ENCODE data around the gene ATG4B.

DNA sequence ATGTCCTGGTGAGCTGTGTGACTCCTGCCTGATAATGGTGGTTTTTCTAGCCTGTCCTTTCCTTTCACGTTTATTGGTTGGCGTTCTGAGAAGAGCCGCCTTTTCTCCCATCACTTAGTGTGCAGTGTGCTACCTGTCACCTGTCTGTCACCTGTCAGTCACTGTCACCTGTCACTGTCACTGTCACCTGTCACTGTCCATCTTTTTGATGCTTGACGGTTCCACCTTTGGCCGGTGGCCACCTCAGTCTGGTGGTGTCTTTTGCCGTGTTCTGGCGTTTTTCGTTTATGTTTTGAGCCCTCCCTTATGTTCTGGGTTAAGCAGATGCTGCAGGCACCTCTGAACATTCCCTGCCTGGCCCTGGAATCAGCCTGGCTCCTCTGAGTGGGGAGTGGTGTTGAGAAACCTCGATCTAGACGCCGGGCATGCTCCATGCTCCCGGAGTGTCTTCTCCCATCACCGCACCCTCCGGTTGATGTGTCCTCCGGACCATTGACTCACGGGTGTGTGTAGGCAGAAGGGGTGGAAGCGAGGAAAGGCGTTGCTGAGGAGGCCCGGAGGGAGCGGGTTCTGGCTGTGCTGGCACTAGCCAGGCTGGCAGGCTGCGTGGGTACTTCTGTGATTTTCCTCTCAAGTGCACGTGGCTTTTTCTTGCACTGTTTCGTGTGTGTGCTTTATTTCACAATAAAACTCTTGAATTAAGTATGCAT lies 28.4 kb downstream of the ATG4B start:
- no peak for TF ChIP-seq CREB1 (CRISPR knock-in tag; IDR thresholded peaks at IDR 0.05)
- TF ChIP-seq TP53 (CRISPR knock-in tag; IDR thresholded peaks at IDR 0.05), result no peak
- TF ChIP-seq, protein P1, sequence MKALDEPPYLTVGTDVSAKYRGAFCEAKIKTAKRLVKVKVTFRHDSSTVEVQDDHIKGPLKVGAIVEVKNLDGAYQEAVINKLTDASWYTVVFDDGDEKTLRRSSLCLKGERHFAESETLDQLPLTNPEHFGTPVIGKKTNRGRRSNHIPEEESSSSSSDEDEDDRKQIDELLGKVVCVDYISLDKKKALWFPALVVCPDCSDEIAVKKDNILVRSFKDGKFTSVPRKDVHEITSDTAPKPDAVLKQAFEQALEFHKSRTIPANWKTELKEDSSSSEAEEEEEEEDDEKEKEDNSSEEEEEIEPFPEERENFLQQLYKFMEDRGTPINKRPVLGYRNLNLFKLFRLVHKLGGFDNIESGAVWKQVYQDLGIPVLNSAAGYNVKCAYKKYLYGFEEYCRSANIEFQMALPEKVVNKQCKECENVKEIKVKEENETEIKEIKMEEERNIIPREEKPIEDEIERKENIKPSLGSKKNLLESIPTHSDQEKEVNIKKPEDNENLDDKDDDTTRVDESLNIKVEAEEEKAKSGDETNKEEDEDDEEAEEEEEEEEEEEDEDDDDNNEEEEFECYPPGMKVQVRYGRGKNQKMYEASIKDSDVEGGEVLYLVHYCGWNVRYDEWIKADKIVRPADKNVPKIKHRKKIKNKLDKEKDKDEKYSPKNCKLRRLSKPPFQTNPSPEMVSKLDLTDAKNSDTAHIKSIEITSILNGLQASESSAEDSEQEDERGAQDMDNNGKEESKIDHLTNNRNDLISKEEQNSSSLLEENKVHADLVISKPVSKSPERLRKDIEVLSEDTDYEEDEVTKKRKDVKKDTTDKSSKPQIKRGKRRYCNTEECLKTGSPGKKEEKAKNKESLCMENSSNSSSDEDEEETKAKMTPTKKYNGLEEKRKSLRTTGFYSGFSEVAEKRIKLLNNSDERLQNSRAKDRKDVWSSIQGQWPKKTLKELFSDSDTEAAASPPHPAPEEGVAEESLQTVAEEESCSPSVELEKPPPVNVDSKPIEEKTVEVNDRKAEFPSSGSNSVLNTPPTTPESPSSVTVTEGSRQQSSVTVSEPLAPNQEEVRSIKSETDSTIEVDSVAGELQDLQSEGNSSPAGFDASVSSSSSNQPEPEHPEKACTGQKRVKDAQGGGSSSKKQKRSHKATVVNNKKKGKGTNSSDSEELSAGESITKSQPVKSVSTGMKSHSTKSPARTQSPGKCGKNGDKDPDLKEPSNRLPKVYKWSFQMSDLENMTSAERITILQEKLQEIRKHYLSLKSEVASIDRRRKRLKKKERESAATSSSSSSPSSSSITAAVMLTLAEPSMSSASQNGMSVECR (CRISPR knock-in tag; IDR thresholded peaks at IDR 0.05; ENCODE audit: borderline replicate concordance), result no peak
- TF ChIP-seq, protein P2, sequence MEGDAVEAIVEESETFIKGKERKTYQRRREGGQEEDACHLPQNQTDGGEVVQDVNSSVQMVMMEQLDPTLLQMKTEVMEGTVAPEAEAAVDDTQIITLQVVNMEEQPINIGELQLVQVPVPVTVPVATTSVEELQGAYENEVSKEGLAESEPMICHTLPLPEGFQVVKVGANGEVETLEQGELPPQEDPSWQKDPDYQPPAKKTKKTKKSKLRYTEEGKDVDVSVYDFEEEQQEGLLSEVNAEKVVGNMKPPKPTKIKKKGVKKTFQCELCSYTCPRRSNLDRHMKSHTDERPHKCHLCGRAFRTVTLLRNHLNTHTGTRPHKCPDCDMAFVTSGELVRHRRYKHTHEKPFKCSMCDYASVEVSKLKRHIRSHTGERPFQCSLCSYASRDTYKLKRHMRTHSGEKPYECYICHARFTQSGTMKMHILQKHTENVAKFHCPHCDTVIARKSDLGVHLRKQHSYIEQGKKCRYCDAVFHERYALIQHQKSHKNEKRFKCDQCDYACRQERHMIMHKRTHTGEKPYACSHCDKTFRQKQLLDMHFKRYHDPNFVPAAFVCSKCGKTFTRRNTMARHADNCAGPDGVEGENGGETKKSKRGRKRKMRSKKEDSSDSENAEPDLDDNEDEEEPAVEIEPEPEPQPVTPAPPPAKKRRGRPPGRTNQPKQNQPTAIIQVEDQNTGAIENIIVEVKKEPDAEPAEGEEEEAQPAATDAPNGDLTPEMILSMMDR (IDR thresholded peaks at IDR 0.05), result no peak
- no peak for TF ChIP-seq NFE2L1 (CRISPR knock-in tag; IDR thresholded peaks at IDR 0.05)
- TF ChIP-seq, protein P3, sequence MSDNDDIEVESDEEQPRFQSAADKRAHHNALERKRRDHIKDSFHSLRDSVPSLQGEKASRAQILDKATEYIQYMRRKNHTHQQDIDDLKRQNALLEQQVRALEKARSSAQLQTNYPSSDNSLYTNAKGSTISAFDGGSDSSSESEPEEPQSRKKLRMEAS (CRISPR knock-in tag; IDR thresholded peaks at IDR 0.05), result no peak
- TF ChIP-seq, protein P4, sequence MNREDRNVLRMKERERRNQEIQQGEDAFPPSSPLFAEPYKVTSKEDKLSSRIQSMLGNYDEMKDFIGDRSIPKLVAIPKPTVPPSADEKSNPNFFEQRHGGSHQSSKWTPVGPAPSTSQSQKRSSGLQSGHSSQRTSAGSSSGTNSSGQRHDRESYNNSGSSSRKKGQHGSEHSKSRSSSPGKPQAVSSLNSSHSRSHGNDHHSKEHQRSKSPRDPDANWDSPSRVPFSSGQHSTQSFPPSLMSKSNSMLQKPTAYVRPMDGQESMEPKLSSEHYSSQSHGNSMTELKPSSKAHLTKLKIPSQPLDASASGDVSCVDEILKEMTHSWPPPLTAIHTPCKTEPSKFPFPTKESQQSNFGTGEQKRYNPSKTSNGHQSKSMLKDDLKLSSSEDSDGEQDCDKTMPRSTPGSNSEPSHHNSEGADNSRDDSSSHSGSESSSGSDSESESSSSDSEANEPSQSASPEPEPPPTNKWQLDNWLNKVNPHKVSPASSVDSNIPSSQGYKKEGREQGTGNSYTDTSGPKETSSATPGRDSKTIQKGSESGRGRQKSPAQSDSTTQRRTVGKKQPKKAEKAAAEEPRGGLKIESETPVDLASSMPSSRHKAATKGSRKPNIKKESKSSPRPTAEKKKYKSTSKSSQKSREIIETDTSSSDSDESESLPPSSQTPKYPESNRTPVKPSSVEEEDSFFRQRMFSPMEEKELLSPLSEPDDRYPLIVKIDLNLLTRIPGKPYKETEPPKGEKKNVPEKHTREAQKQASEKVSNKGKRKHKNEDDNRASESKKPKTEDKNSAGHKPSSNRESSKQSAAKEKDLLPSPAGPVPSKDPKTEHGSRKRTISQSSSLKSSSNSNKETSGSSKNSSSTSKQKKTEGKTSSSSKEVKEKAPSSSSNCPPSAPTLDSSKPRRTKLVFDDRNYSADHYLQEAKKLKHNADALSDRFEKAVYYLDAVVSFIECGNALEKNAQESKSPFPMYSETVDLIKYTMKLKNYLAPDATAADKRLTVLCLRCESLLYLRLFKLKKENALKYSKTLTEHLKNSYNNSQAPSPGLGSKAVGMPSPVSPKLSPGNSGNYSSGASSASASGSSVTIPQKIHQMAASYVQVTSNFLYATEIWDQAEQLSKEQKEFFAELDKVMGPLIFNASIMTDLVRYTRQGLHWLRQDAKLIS (CRISPR knock-in tag; IDR thresholded peaks at IDR 0.05; ENCODE audit: borderline replicate concordance), result no peak
- no peak for TF ChIP-seq STAT6 (CRISPR knock-in tag; conservative IDR thresholded peaks at IDR 0.05; ENCODE audit: low read depth)
- TF ChIP-seq, protein P5, sequence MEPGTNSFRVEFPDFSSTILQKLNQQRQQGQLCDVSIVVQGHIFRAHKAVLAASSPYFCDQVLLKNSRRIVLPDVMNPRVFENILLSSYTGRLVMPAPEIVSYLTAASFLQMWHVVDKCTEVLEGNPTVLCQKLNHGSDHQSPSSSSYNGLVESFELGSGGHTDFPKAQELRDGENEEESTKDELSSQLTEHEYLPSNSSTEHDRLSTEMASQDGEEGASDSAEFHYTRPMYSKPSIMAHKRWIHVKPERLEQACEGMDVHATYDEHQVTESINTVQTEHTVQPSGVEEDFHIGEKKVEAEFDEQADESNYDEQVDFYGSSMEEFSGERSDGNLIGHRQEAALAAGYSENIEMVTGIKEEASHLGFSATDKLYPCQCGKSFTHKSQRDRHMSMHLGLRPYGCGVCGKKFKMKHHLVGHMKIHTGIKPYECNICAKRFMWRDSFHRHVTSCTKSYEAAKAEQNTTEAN (CRISPR knock-in tag; IDR thresholded peaks at IDR 0.05), result no peak
